ENCODE measurements around the gene PNMA1. TPM values are rescaled to one million over a fixed set of nuclear protein-coding genes. Genes with fewer than 3 reads are reported as not detected.
A peak's percentile ranks its signal among the peaks of the same experiment; 100 is the strongest.

The PNMA1 gene
- total RNA-seq, 6 experiments from 2014 or later = 1.7 to 7.6 (median 3.7) TPM

- Histone ChIP-seq H3K9me3 (no peaks in the 10 kb centered on the region), H3K36me3 (peaks cover 8 to 11% (median 10%) of the 10 kb centered on the region in 4 donors), H3K27ac (peak overlapping the region; percentile 20 to 72 (median 61)), H3K27me3 (no peaks in the 10 kb centered on the region), H3K4me3 (no peak overlapping the region), H3K4me1 (peaks cover 2 to 70% (median 43%) of the 10 kb centered on the region in 4 donors)
- DNase-seq = peak in 2 of 3 donors; percentile 47 to 51
- intact Hi-C loops (cut with DNase I) = no loop called here
- no peak for TF ChIP-seq CTCF (IDR thresholded peaks at IDR 0.05)
- no peak for TF ChIP-seq POLR2A (IDR thresholded peaks at IDR 0.05)
- no peak for ATAC-seq
- 38% methylated on average over 2 of the region's 17 CpGs for WGBS (ENCODE audit: insufficient coverage, low coverage, low lambda C conversion rate, missing lambda C conversion rate)
These were observed 27.8 kb upstream of the PNMA1 start for GRCh38 chr14:73741876-73742519.

- WGBS (ENCODE audit: insufficient coverage, low coverage, low lambda C conversion rate, missing lambda C conversion rate) = 3% methylated on average over 4 of the region's 12 CpGs
- H3K4me1 ChIP-seq = peaks cover 2 to 64% (median 41%) of the 10 kb centered on the region in 4 donors
- peak; percentile 72 to 78 (median 74) for DNase-seq
- no peaks in the 10 kb centered on the region for H3K9me3 ChIP-seq
- no peak for TF ChIP-seq CTCF (IDR thresholded peaks at IDR 0.05)
- TF ChIP-seq POLR2A (IDR thresholded peaks at IDR 0.05) = peak; percentile 1
- peak overlapping the region in 1 of 3 donors; percentile 25 for H3K4me3 ChIP-seq
- peaks cover 11 to 15% (median 12%) of the 10 kb centered on the region in 4 donors for H3K36me3 ChIP-seq
- no peaks in the 10 kb centered on the region for H3K27me3 ChIP-seq
- peak; percentile 58 to 77 (median 64) for ATAC-seq
- H3K27ac ChIP-seq = peak overlapping the region; percentile 58 to 72 (median 61)
- intact Hi-C loops (cut with DNase I) = no loop called here
These were observed 27.2 kb upstream of the PNMA1 start for GRCh38 chr14:73741386-73741875.

DNA sequence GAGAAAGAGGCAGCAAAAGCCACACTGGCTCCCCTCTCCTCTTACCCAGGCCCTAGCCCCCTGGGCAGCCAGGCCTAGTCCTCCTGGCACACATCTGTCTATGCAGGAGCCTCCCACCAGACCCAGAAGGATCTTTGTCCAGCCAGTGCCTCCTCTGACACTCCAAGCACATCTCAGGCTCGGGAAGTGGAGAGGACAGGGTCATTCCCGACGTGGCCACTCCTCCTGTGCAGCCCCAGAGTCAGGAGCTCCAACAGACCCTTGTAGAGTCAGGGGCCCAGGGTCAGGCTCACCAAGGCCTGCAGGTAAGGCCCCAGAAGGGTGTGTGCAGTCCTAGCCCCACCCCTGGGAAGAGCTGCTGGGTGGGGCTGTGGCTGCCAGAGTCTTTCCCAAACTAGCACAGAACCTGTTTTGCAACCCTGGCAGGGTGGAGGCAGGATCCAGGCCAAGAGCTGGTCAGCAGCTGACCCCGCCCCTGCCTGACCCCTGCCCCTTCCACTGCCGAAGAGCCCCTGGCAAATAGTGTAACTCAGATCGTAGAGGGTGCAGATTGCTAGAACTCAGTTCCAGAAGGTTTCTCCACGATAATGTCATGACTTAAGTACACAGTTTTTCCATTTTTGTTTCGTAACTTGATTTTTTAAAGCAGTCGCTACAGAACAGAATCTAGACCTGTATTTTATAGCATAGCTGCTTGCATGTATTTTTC is 26.6 kb upstream of the PNMA1 start:
- H3K9me3 ChIP-seq = no peaks in the 10 kb centered on the region
- H3K27me3 ChIP-seq = no peaks in the 10 kb centered on the region
- DNase-seq = peak; percentile 85 to 95 (median 91)
- peaks cover 2 to 57% (median 37%) of the 10 kb centered on the region in 4 donors for H3K4me1 ChIP-seq
- 15% methylated on average over 7 of the region's 9 CpGs for WGBS (ENCODE audit: insufficient coverage, low coverage, low lambda C conversion rate, missing lambda C conversion rate)
- intact Hi-C loops (cut with DNase I) = no loop called here
- H3K27ac ChIP-seq = peak overlapping the region; percentile 58 to 72 (median 61)
- H3K4me3 ChIP-seq = peak overlapping the region in 1 of 3 donors; percentile 25
- H3K36me3 ChIP-seq = peaks cover 11 to 21% (median 12%) of the 10 kb centered on the region in 4 donors
- TF ChIP-seq POLR2A (IDR thresholded peaks at IDR 0.05) (peak; percentile 35), CTCF (IDR thresholded peaks at IDR 0.05) (no peak)
- peak; percentile 85 to 90 (median 89) for ATAC-seq

DNA sequence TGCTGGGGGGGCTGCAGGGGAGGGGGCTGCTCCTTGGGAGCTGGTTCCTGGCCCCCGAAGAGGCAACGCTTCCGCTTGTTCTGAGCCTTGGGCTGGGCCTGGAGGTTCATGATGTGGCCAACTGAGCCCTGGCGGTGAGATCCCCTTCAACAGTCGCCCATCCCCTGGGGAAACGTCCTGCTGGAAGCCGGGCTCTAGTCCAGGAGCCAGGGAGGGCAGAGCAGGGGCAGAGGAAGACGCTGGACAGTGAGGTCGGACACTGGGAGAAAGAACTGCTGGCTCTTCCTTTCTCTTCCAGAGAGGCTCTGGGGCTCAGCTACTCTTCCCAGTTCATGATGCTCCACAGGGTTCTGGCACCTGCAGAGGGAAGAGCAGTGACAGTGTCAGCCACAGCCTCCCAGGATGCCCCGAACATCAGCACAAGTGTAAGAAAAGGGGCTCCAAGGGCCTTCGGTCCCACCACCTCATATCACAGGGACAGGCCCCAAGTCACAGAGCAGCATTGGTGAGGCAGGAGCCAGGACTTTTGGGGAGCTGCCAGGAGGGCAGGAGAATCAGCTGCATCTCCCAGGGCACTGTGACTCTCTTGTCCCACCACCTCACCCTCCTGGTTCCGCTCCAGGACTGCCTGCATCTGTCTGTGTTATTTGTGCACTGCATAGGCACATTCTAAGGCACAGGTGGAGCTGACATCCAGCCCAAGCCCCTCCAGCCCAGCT is 25.9 kb upstream of the PNMA1 start:
- H3K4me3 ChIP-seq = no peak overlapping the region
- H3K27me3 ChIP-seq = no peaks in the 10 kb centered on the region
- ATAC-seq (no peak), DNase-seq (peak in 2 of 3 donors; percentile 50 to 59)
- 82% methylated on average over 6 of the region's 12 CpGs for WGBS (ENCODE audit: insufficient coverage, low coverage, low lambda C conversion rate, missing lambda C conversion rate)
- H3K9me3 ChIP-seq = no peaks in the 10 kb centered on the region
- peak overlapping the region; percentile 25 to 61 (median 54) for H3K27ac ChIP-seq
- peaks cover 11 to 28% (median 15%) of the 10 kb centered on the region in 4 donors for H3K36me3 ChIP-seq
- intact Hi-C loops (cut with DNase I) = no loop called here
- peaks cover 2 to 50% (median 32%) of the 10 kb centered on the region in 4 donors for H3K4me1 ChIP-seq
- TF ChIP-seq POLR2A (IDR thresholded peaks at IDR 0.05) = no peak
- TF ChIP-seq CTCF (IDR thresholded peaks at IDR 0.05) = no peak

Measured in right lobe of liver (tissue), 6 donors.